GM12878 (cell line): ENCODE measurements around the gene LRRC3B. TPM values are rescaled to one million over a fixed set of nuclear protein-coding genes. Genes with fewer than 3 reads are reported as not detected.

Experiments
- ATAC-seq: fragments of 200-7000 bp; cut with Tn5 transposase; 3 replicates; pipeline ENCODE4 v1.9.1; 2020; ENCODE audit warnings: mild to moderate bottlenecking, moderate library complexity
- BruUV-seq: library from RNA; stranded (reverse); fragments of 400-500 nt; replicated peaks from 2 replicates; lab custom pipeline; 2021; lab: Mats Ljungman, UMichigan
- CTCF ChIA-PET: fragments of 300-600 bp; sonication (Branson Sonifier 250); formaldehyde crosslinking; extraction: SDS; loops from one replicate; lab custom pipeline; 2021; ENCODE audit warnings: inconsistent platforms; lab: Yijun Ruan, JAX
- POLR2A ChIA-PET: fragments of 350-600 bp; formaldehyde crosslinking; extraction: SDS; loops from one replicate; lab custom pipeline; 2021; ENCODE audit warnings: inconsistent platforms; lab: Charles Lee
- RAD21 ChIA-PET: fragments of 300-600 bp; sonication (Branson Sonifier 250); formaldehyde crosslinking; loops from one replicate; lab custom pipeline; 2023; ENCODE audit warnings: antibody characterized with exemption; ENCODE audit not compliant: unreplicated experiment; lab: Charles Lee
- SMC1A ChIA-PET: fragments of 300-600 bp; sonication (Branson Sonifier 250); formaldehyde crosslinking; loops from one replicate; lab custom pipeline; 2023; ENCODE audit not compliant: unreplicated experiment, uncharacterized antibody; lab: Charles Lee
- DNase-seq: peaks from one replicate; pipeline ENCODE4 v3.0.0-alpha.2; 2011; ENCODE audit warnings: low read depth, low spot score
- FAIRE-seq: peaks from 3 replicates; lab custom pipeline; 2011; peaks lifted over from hg19 to GRCh38; lab: Jason Lieb, UNC
- H2AFZ ChIP-seq: 2 replicates; pipeline ENCODE4 v1.6.0; 2011; ENCODE audit warnings: low read depth, low read length, control low read depth; ENCODE audit not compliant: control insufficient read depth
- H3K27ac ChIP-seq: 2 replicates; pipeline ENCODE4 v1.5.1; 2011; ENCODE audit warnings: control low read depth; ENCODE audit not compliant: control insufficient read depth, insufficient read depth
- H3K27me3 ChIP-seq, 2 experiments: replicated peaks in 1 of 2; 2 replicates each; pipeline versions ENCODE4 v1.6.0 to v1.6.1; 2011; ENCODE audit warnings: low read length in 1 of 2; ENCODE audit not compliant: control insufficient read depth in 2 of 2, insufficient read depth in 2 of 2
- H3K36me3 ChIP-seq, 2 experiments: 2 replicates each; pipeline ENCODE4 v1.5.1; 2011; ENCODE audit warnings: low read length in 1 of 2; ENCODE audit not compliant: control insufficient read depth in 2 of 2, insufficient read depth in 2 of 2
- H3K4me1 ChIP-seq: 2 replicates; pipeline ENCODE4 v1.6.1; 2011; ENCODE audit warnings: mild to moderate bottlenecking, low read length, moderate library complexity, mixed read lengths; ENCODE audit not compliant: control insufficient read depth, insufficient read depth
- H3K4me2 ChIP-seq: 2 replicates; pipeline ENCODE4 v1.6.0; 2011; ENCODE audit warnings: control low read depth; ENCODE audit not compliant: control insufficient read depth, insufficient read depth
- H3K4me3 ChIP-seq: fragments of 200-600 bp; sonication (generic); 2 replicates; pipeline ENCODE4 v1.5.1; 2016
- H3K79me2 ChIP-seq: 2 replicates; pipeline ENCODE4 v1.6.0; 2011; ENCODE audit warnings: low read length; ENCODE audit not compliant: control insufficient read depth, insufficient read depth
- H3K9ac ChIP-seq: 2 replicates; pipeline ENCODE4 v1.8.0; 2011; ENCODE audit warnings: low read length, control low read depth, mixed read lengths; ENCODE audit not compliant: control insufficient read depth, insufficient read depth
- H3K9me3 ChIP-seq: replicated peaks from 3 replicates; pipeline ENCODE4 v1.5.1; 2011; ENCODE audit warnings: mild to moderate bottlenecking, low read length; ENCODE audit not compliant: control insufficient read depth, insufficient read depth
- H4K20me1 ChIP-seq: 2 replicates; pipeline ENCODE4 v1.6.0; 2011; ENCODE audit not compliant: control insufficient read depth, insufficient read depth
- LARP7 ChIP-seq: fragments of 450-650 bp; IDR thresholded peaks from 2 replicates; pipeline ENCODE4 v1.6.1; 2017; ENCODE audit warnings: mild to moderate bottlenecking
- ZNF384 ChIP-seq: IDR thresholded peaks from 2 replicates; pipeline ENCODE4 v1.6.1; 2012; ENCODE audit warnings: low read depth, mild to moderate bottlenecking, low read length, improper control_type of control experiment, borderline replicate concordance
- WGBS: methylation state at CpG from one replicate; pipeline ENCODE4 v1.1.6; 2016; ENCODE audit warnings: low lambda C conversion rate; ENCODE audit not compliant: insufficient replicate concordance, insufficient coverage; ENCODE audit errors: missing lambda C conversion rate; 5-methylcytosine and 5-hydroxymethylcytosine counted together
- in situ Hi-C: fragments of 300-500 bp; cut with MboI; formaldehyde crosslinking; loops from 9 replicates; pipeline ENCODE4 v1.14.3; 2018; ENCODE audit warnings: mixed read lengths
- intact Hi-C: fragments of 100-400 bp; cut with micrococcal nuclease; formaldehyde crosslinking; loops from one replicate; pipeline ENCODE4 v1.14.2; 2022; ENCODE audit not compliant: unreplicated experiment
- polyA plus RNA-seq, 11 experiments: library from polyadenylated mRNA; depleted of rRNA in 4 of 11; unstranded in 6 of 11; stranded (reverse) in 5 of 11; fragments of >200 nt; fragmentation: Nextera tagmentation in 4 of 11; fragmentation: Illumina TruSeq in 1 of 11; extraction: Ambion mirVana in 4 of 11; extraction: Trizol in 1 of 11; gene quantifications; 1 replicate in 1 of 11; 2 replicates in 10 of 11; pipeline versions ENCODE4 v1.2.1 to v1.2.3, GENCODE V29; 2011 to 2016; ENCODE audit warnings: inconsistent platforms in 2 of 11, missing spikeins in 2 of 11, low read depth in 1 of 11
- total RNA-seq, 4 experiments: library from RNA; depleted of rRNA in 3 of 4; stranded (reverse); fragments of >200 nt in 3 of 4; fragmentation: Illumina TruSeq in 1 of 4; extraction: Trizol in 1 of 4; gene quantifications; 2 replicates each; pipeline versions ENCODE4 v1.2.1 to v1.2.3, GENCODE V29; 2013 to 2021
- TF ChIP-seq, protein P1 (sequence below): fragments of 450-650 bp; IDR thresholded peaks from 2 replicates; pipeline ENCODE4 v1.6.1; 2016; ENCODE audit warnings: mild to moderate bottlenecking
- TF ChIP-seq, protein P2 (sequence below): fragments of 450-650 bp; conservative IDR thresholded peaks from 2 replicates; pipeline ENCODE4 v1.6.1; 2017; ENCODE audit warnings: mild to moderate bottlenecking, moderate library complexity

LRRC3B gene
- total and polyA plus RNA-seq, 10 of the 15 experiments (the other 5 are each of a cell fraction or from before 2014, with no cell fraction given) = not detected

DNA sequence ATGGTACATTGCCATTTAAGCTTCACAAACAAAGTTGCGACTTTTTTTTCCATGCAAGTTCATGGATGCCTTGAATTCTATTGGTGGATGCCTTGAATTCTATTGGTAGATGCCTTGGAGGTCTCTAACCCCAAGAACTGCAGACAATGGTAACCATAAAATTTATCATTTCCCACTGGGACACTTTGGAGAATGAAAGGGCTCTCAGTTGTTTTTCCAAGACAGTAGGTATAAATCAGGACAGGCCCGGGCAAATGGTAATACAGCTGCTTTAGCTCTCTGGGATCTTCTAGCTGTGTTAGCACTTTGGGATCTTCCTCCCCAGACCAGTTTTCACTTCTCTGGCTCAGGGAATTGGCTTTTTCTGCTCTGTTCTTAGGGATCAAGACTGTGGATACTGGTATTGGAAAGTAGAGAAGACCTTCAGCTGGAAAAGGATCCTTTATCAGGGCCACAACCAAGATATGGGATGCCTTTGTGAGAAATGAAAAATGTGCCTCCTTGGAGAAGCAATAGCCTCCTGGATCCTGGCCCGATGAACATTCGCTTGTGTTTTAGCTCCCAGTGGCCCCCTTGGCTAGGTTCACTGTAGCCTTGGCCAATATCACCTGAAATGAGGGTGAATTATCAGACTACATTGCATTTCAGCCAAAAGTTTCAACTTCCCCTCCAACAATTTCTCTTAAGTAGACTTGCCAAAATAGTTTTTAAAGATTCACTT is 8.3 kb downstream of the LRRC3B start:
- ATAC-seq (no peak), FAIRE-seq (no peak), DNase-seq (no peak)
- BruUV-seq = no TSS peak
- ChIA-PET POLR2A (no interaction called here), SMC1A (no interaction called here), CTCF (no interaction called here), RAD21 (no interaction called here)
- no peak overlapping the region for H2AFZ ChIP-seq
- no peaks in the 10 kb centered on the region for H3K79me2 ChIP-seq
- intact Hi-C loops = no loop called here
- no peak overlapping the region for H3K27ac ChIP-seq
- no peaks in the 10 kb centered on the region for H3K9me3 ChIP-seq
- H3K9ac ChIP-seq = no peak overlapping the region
- H3K4me2 ChIP-seq = no peak overlapping the region
- H3K27me3 ChIP-seq = no peaks in the 10 kb centered on the region
- no peak overlapping the region for H3K4me3 ChIP-seq
- in situ Hi-C loops = no loop called here
- H3K4me1 ChIP-seq = no peaks in the 10 kb centered on the region
- TF ChIP-seq ZNF384 (no peak), LARP7 (no peak)
- TF ChIP-seq, protein P1, sequence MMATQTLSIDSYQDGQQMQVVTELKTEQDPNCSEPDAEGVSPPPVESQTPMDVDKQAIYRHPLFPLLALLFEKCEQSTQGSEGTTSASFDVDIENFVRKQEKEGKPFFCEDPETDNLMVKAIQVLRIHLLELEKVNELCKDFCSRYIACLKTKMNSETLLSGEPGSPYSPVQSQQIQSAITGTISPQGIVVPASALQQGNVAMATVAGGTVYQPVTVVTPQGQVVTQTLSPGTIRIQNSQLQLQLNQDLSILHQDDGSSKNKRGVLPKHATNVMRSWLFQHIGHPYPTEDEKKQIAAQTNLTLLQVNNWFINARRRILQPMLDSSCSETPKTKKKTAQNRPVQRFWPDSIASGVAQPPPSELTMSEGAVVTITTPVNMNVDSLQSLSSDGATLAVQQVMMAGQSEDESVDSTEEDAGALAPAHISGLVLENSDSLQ = no peak
- TF ChIP-seq, protein P2, sequence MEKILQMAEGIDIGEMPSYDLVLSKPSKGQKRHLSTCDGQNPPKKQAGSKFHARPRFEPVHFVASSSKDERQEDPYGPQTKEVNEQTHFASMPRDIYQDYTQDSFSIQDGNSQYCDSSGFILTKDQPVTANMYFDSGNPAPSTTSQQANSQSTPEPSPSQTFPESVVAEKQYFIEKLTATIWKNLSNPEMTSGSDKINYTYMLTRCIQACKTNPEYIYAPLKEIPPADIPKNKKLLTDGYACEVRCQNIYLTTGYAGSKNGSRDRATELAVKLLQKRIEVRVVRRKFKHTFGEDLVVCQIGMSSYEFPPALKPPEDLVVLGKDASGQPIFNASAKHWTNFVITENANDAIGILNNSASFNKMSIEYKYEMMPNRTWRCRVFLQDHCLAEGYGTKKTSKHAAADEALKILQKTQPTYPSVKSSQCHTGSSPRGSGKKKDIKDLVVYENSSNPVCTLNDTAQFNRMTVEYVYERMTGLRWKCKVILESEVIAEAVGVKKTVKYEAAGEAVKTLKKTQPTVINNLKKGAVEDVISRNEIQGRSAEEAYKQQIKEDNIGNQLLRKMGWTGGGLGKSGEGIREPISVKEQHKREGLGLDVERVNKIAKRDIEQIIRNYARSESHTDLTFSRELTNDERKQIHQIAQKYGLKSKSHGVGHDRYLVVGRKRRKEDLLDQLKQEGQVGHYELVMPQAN = no peak
- WGBS = 40% methylated on average over 4 of the region's 4 CpGs
- no peaks in the 10 kb centered on the region for H4K20me1 ChIP-seq
- no peaks in the 10 kb centered on the region for H3K36me3 ChIP-seq
